K562 (cell line): Measurements from ENCODE around the gene PPM1N. TPM values are rescaled to one million over a fixed set of nuclear protein-coding genes. Genes with fewer than 3 reads are reported as not detected.

Experiments
- ARID2 ChIP-seq: fragments of 450-650 bp; IDR thresholded peaks from 2 replicates; pipeline ENCODE4 v1.6.1; 2017; ENCODE audit warnings: antibody characterized with exemption, mild to moderate bottlenecking
- CTCF ChIP-seq, 3 experiments: IDR thresholded peaks in 2 of 3; conservative IDR thresholded peaks in 1 of 3; 2 replicates each; pipeline ENCODE4 v1.5.1; 2011 to 2012; ENCODE audit warnings: low read length in 3 of 3, mild to moderate bottlenecking in 3 of 3, control low read depth in 2 of 3, improper control_type of control experiment in 1 of 3, inconsistent platforms in 1 of 3, low read depth in 1 of 3, mixed read lengths in 1 of 3, moderate library complexity in 1 of 3; ENCODE audit not compliant: insufficient read depth in 2 of 3
- FOXP1 ChIP-seq: sonication (generic); formaldehyde crosslinking; IDR thresholded peaks from 2 replicates; pipeline ENCODE4 v1.8.0; 2022; ENCODE audit warnings: mild to moderate bottlenecking, missing genetic modification reagents
- GTF3C2 ChIP-seq: IDR thresholded peaks from 3 replicates; pipeline ENCODE4 v1.6.1; 2011; ENCODE audit warnings: borderline replicate concordance, mild to moderate bottlenecking, moderate library complexity; ENCODE audit not compliant: insufficient read length; ENCODE audit errors: extremely low read depth
- KDM1A ChIP-seq, 2 experiments: fragments of 450-650 bp; IDR thresholded peaks; 2 replicates each; pipeline ENCODE4 v1.6.1; 2016; ENCODE audit warnings: mild to moderate bottlenecking in 2 of 2
- MAFK ChIP-seq: IDR thresholded peaks from 2 replicates; pipeline ENCODE4 v1.6.1; 2011; ENCODE audit warnings: low read length, improper control_type of control experiment
- MCM3 ChIP-seq: fragments of 450-650 bp; IDR thresholded peaks from 2 replicates; pipeline ENCODE4 v1.6.1; 2016
- RNF2 ChIP-seq: sonication (generic); IDR thresholded peaks from 2 replicates; pipeline ENCODE4 v1.6.1; 2016
- THRA ChIP-seq: fragments of 450-650 bp; IDR thresholded peaks from 2 replicates; pipeline ENCODE4 v1.6.1; 2017; ENCODE audit warnings: mild to moderate bottlenecking, moderate library complexity
- TRIM28 ChIP-seq: fragments of 450-650 bp; IDR thresholded peaks from 2 replicates; pipeline ENCODE4 v1.6.1; 2017
- U2AF2 ChIP-seq: fragments of 200-400 bp; formaldehyde crosslinking; optimal IDR thresholded peaks from 2 replicates; pipeline ENCODE3; 2017; ENCODE audit warnings: low read depth, mild to moderate bottlenecking, low read length
- ZNF318 ChIP-seq, 2 experiments: fragments of 450-650 bp; IDR thresholded peaks; 2 replicates each; pipeline ENCODE4 v1.6.1; 2016; ENCODE audit warnings: mild to moderate bottlenecking in 2 of 2, borderline replicate concordance in 1 of 2, low read depth in 1 of 2, moderate library complexity in 1 of 2
- ZNF785 ChIP-seq: fragments of 250-450 bp; sonication (Bioruptor Pico); IDR thresholded peaks from 2 replicates; pipeline ENCODE4 v1.4.0; 2020; ENCODE audit warnings: mild to moderate bottlenecking
- polyA plus RNA-seq, 8 experiments: library from polyadenylated mRNA; depleted of rRNA in 4 of 8; stranded (reverse) in 5 of 8; unstranded in 3 of 8; fragments of >200 nt; fragmentation: Nextera tagmentation in 2 of 8; fragmentation: Illumina TruSeq in 1 of 8; extraction: Ambion mirVana in 2 of 8; extraction: Trizol in 1 of 8; gene quantifications; 2 replicates each; pipeline versions ENCODE4 v1.2.1 to v1.2.3, GENCODE V29; 2011 to 2014; ENCODE audit warnings: inconsistent platforms in 1 of 8, missing spikeins in 1 of 8
- total RNA-seq, 7 experiments: library from RNA; depleted of rRNA in 6 of 7; stranded (reverse); fragments of >200 nt in 6 of 7; fragmentation: Illumina TruSeq in 2 of 7; extraction: Trizol in 2 of 7; gene quantifications; 2 replicates each; pipeline versions ENCODE4 v1.2.1 to v1.2.3, GENCODE V29; 2011 to 2021; ENCODE audit warnings: low replicate concordance in 1 of 7

Gene PPM1N
- total and polyA plus RNA-seq, 9 of the 15 experiments (the other 6 are each of a cell fraction or from before 2014, with no cell fraction given), result 4.5 to 15.6 (median 8.7) TPM

- peak; percentile 80; the same call in 1 of the 2 replicates for TF ChIP-seq RNF2
- no peak; the same call in 1 of the 2 replicates for TF ChIP-seq MAFK
- TF ChIP-seq FOXP1 (CRISPR knock-in tag), result peak; percentile 77; the same call in 1 of the 2 replicates
- no peak for TF ChIP-seq U2AF2
- peak; percentile 95 to 98 (median 98) for TF ChIP-seq CTCF (IDR thresholded peaks at IDR 0.05 in 2 of 3, conservative IDR thresholded peaks at IDR 0.05 in 1 of 3; ENCODE audit: insufficient read depth in 2 of 3, low read depth in 1 of 3, low read length in 3 of 3)
- TF ChIP-seq KDM1A (IDR thresholded peaks at IDR 0.05), result peak; percentile 46 to 80; a peak in 2 of 4 replicates
- no peak; a peak in 1 of 4 replicates for TF ChIP-seq ZNF318 (IDR thresholded peaks at IDR 0.05; ENCODE audit: borderline replicate concordance in 1 of 2, low read depth in 1 of 2)
- TF ChIP-seq GTF3C2, result peak; percentile 16
- TF ChIP-seq ZNF785 (CRISPR knock-in tag), result no peak
- TF ChIP-seq TRIM28, result peak; percentile 21
- no peak for TF ChIP-seq THRA
- no peak for TF ChIP-seq MCM3
- TF ChIP-seq ARID2, result peak; percentile 83
Observed at GRCh38 chr19:45478454-45479238, 19.6 kb upstream of the PPM1N start (continued).
